Hepatocyte (in vitro differentiated cells): ENCODE measurements around the gene CAD.

Experiments used
- CTCF ChIP-seq: fragments of 200-600 bp; sonication (generic); IDR thresholded peaks from 2 replicates; pipeline ENCODE4 v1.5.1; 2016; ENCODE audit warnings: antibody characterized with exemption, mild to moderate bottlenecking; ENCODE audit not compliant: poor library complexity
- EZH2 ChIP-seq: fragments of 200-600 bp; sonication (generic); IDR thresholded peaks from 2 replicates; pipeline ENCODE4 v1.6.1; 2016; ENCODE audit warnings: antibody characterized with exemption, mild to moderate bottlenecking, borderline replicate concordance
- EZH2phosphoT487 ChIP-seq: fragments of 200-600 bp; sonication (generic); IDR thresholded peaks from one replicate; pipeline ENCODE4 v1.6.1; 2018; ENCODE audit warnings: antibody characterized with exemption, mild to moderate bottlenecking, low read depth, moderate library complexity; ENCODE audit not compliant: unreplicated experiment, severe bottlenecking

- TF ChIP-seq CTCF = no peak
- TF ChIP-seq EZH2 = no peak
- TF ChIP-seq EZH2phosphoT487 = no peak
Observed at GRCh38 chr2:27255660-27256059, 38.5 kb downstream of the CAD start.
